OCI-LY3 (cell line): ENCODE data around the gene ACYP1.

Experiments used
- CTCF ChIP-seq: fragments of 200-600, 300-600 bp; sonication (generic); IDR thresholded peaks from 2 replicates; pipeline ENCODE4 v1.5.1; 2014; ENCODE audit warnings: antibody characterized with exemption, low read length, low read depth
- EZH2phosphoT487 ChIP-seq: fragments of 200-600 bp; shearing (Covaris generic); IDR thresholded peaks from 2 replicates; pipeline ENCODE4 v1.6.1; 2018; ENCODE audit warnings: antibody characterized with exemption, mixed run types, low read depth

- TF ChIP-seq CTCF (no peak), EZH2phosphoT487 (no peak)
Measured at GRCh38 chr14:75059642-75060041, 4.2 kb downstream of the ACYP1 start.
